Subcutaneous abdominal adipose tissue (tissue), 5 donors: Measurements from ENCODE around the gene FRG1.
"Not testable (repeated sequence)": the region's sequence is repeated elsewhere in the genome, so short reads cannot be mapped to it uniquely, and the experiment has no call there.

Experiments
- H3K27ac ChIP-seq: one replicate; pipeline ENCODE4 v1.7.0; 2013; ENCODE audit warnings: low read depth, mild to moderate bottlenecking, inconsistent platforms, low read length, moderate library complexity
- H3K27me3 ChIP-seq, 5 donors: one replicate each; pipeline ENCODE4 v1.7.0; 2013; ENCODE audit warnings: low read length in 5 of 5, inconsistent platforms in 1 of 5; ENCODE audit not compliant: control insufficient read depth in 5 of 5, insufficient read depth in 4 of 5
- H3K36me3 ChIP-seq, 5 donors: one replicate each; pipeline ENCODE4 v1.7.0; 2013; ENCODE audit warnings: low read length in 5 of 5; ENCODE audit not compliant: control insufficient read depth in 5 of 5, insufficient read depth in 5 of 5
- H3K4me1 ChIP-seq, 5 donors: one replicate each; pipeline ENCODE4 v1.7.0; 2013; ENCODE audit warnings: low read length in 5 of 5, mild to moderate bottlenecking in 3 of 5, moderate library complexity in 1 of 5; ENCODE audit not compliant: control insufficient read depth in 5 of 5, insufficient read depth in 5 of 5
- H3K4me3 ChIP-seq, 5 donors: one replicate each; pipeline ENCODE4 v1.7.0; 2013; ENCODE audit warnings: low read length in 5 of 5, low read depth in 1 of 5
- H3K9ac ChIP-seq, 5 donors: one replicate each; pipeline ENCODE4 v1.7.0; 2013; ENCODE audit warnings: low read length in 5 of 5, mild to moderate bottlenecking in 4 of 5, moderate library complexity in 3 of 5
- H3K9me3 ChIP-seq, 5 donors: one replicate each; pipeline ENCODE4 v1.7.0; 2013; ENCODE audit warnings: low read length in 5 of 5; ENCODE audit not compliant: control insufficient read depth in 5 of 5
- donor health status: healthy.
- donor health status: healthy.
- donor health status: healthy.
- donor health status: healthy.
- donor health status: healthy.

The FRG1 gene

DNA sequence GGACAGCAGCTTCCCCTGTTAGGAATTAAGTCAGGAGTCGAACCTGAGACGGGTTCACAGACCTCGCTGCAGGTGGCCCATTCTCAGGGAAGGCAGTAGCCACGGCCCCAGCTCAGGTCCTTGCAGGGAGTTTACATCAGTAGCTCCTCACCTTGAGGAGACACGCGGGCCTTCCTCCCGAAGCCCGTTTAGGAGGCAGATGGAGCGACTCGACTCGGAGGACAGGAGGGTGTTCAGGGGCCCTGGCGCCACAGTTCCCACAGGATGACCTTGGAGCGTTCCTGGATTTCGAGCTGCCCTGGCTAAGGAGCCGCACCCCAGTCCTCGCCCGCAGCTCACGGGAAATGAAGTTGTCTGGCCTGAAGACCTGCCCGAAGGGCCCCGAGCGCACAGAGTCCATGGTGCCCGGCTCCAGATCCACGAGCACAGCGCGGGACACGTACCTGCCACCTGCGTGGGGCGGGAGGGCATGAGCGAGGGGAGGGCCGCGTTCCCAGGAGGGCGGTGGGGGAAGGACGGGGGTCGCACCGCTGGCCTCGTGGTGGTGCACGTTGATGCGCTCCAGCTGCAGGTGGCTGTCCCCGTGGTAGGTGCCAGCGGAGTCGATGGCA lies 43.3 kb downstream of the FRG1 start:
- H3K27me3 ChIP-seq, H3K27ac ChIP-seq, H3K4me1 ChIP-seq, H3K9ac ChIP-seq, H3K36me3 ChIP-seq, H3K4me3 ChIP-seq, H3K9me3 ChIP-seq: not testable (repeated sequence)

DNA sequence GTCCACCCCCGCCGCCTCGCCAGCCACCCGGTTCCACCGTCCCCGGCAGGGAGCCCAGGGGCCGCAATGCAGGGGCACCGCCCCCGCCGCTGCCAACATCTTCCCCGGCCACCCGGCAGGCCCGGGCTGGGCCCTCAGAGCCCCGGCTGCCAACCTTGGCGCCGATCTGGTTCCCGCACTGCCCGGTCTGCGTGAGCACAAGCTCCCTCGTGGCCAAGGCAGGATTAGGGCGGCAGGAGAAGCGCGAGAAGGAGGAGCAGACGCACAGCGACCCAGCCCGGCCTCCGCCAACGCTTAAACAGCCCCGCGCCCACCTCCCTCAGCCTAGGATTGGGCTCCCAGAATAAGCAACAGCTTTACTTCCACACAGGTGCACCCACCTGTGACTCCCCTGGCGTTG lies 44.0 kb downstream of the FRG1 start:
- H3K36me3 ChIP-seq, H3K27me3 ChIP-seq, H3K4me1 ChIP-seq, H3K9me3 ChIP-seq, H3K4me3 ChIP-seq, H3K27ac ChIP-seq, H3K9ac ChIP-seq: not testable (repeated sequence)

DNA sequence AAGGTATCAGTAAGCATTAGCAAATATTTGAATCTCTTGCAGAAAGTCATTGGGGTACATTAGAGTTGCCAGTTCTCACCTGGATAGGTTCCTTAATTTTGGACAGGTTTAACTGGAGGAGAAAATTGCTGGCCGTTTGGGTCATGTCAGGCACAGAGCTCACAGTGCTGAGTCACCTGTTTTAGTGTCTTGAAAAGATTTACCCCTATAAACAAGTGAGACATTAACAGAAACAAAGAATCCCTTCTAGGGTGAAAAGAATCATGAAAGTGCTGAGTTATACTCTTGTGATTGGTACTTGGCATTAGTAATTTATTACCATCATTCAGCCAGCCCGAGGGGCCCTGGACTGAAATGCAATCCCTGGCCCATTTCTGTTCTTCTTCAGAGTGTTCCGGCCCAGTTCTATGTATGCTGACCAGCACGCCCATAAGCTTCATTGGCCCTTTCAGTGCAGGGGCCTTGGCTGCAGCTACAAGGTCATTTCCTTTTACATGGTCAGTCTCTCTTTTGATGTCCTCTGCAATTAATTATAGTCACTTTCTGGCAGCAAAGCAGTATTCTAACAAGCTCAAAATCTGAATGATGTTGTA lies 45.1 kb downstream of the FRG1 start:
- not testable (repeated sequence) for H3K9ac ChIP-seq, H3K9me3 ChIP-seq, H3K4me1 ChIP-seq, H3K36me3 ChIP-seq, H3K4me3 ChIP-seq, H3K27me3 ChIP-seq, H3K27ac ChIP-seq

DNA sequence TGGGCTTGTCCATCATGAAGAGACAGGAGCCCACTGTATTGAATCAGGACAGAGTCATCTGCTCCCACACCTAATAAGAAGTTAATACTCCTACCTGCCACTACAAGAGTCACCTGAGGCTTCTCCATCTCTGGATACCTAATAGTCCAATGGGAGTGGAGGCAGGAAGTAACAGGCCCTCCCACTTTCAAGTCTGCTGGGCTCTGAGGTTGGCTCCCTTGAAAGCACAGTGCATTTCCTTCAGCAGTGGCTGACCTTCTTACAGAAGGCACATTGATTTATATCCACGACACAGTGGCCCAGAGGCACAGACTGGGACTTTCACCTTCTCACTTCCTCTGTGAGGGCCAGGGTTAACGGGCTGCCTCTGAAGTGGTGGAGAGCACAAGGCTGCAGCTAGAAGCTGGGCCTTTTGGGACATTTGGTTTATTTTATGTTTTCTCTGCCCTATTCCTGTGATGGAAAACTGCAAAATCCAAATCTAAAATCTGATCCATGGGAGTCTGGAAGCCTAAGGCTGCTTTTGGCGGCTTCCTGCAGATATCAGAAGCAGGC lies 48.3 kb downstream of the FRG1 start:
- H3K36me3 ChIP-seq, result no peaks in the 10 kb centered on the region
- H3K4me3 ChIP-seq, result no peak overlapping the region
- H3K9me3 ChIP-seq, result no peaks in the 10 kb centered on the region
- H3K4me1 ChIP-seq, result no peaks in the 10 kb centered on the region
- no peaks in the 10 kb centered on the region for H3K27me3 ChIP-seq
- no peak overlapping the region for H3K27ac ChIP-seq
- no peak overlapping the region for H3K9ac ChIP-seq

GRCh38 chr4:189989941-189990340 lies 49.3 kb downstream of the FRG1 start:
- H3K4me1 ChIP-seq, H3K9ac ChIP-seq, H3K27me3 ChIP-seq, H3K4me3 ChIP-seq, H3K9me3 ChIP-seq, H3K27ac ChIP-seq, H3K36me3 ChIP-seq: not testable (repeated sequence)
